ENCODE data around the gene VHLL. TPM values are rescaled to one million over a fixed set of nuclear protein-coding genes. Genes with fewer than 3 reads are reported as not detected.
A peak's percentile ranks its signal among the peaks of the same experiment; 100 is the strongest.

The VHLL gene
- total and polyA plus RNA-seq, 2 of the 13 experiments (the other 11 are each of a cell fraction or from before 2014, with no cell fraction given), result 0.24 TPM; not detected in 1

DNA sequence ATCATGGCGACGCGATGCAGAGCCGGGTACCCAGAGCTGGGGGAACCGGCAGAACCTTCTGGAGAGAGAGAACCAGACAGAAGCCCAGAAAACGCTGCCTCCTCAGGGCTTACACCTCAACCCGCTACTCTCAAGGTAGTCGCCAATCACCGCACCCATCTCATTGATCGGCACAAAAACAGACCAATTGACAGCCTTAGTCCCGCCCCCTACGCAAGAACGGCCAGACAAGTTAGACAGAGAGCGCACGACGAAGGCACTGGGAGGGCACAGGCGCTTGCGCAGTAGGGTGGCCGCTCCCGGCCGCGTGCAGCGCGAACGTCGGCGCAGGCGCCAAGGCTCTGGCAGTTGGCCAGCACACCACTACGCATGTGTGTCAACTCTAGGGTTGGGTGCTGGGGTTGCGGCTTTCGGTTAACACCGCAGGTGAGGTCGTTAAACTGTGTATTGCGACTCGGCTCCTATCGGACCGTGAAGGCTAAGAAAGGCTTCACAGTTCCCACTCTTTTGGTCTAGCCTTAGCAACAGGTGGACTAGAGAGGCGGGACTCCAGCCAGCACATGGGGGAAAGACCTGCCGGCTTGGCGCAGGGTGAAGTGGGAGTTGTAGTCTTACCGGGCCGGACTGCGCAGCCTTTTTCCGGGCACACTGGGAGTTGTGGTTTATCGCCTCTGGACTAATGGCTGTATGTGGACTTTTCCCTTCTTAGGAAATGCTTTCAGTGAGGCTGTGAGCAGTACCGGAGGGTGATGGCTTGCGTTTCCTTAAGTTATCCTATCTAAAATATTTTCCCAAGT lies 39.3 kb upstream of the VHLL start, which contains the start of the genes CCT3 and TSACC (continued):
- TF ChIP-seq KDM5B (CRISPR knock-in tag; IDR thresholded peaks at IDR 0.05; ENCODE audit: borderline replicate concordance) (peak; percentile 60; the same call in 1 of the 2 replicates), MTF1 (CRISPR knock-in tag; IDR thresholded peaks at IDR 0.05) (no peak), ZNF607 (CRISPR knock-in tag; IDR thresholded peaks at IDR 0.05; ENCODE audit: borderline replicate concordance) (peak; percentile 78; the same call in 1 of the 2 replicates), SMAD1 (CRISPR knock-in tag; IDR thresholded peaks at IDR 0.05; ENCODE audit: borderline replicate concordance, low read depth) (peak; percentile 6; the same call in 1 of the 2 replicates), GZF1 (CRISPR knock-in tag; IDR thresholded peaks at IDR 0.05) (peak; percentile 15; the same call in 1 of the 2 replicates), MTA1 (CRISPR knock-in tag; IDR thresholded peaks at IDR 0.05; ENCODE audit: borderline replicate concordance) (no peak), YEATS4 (CRISPR knock-in tag; IDR thresholded peaks at IDR 0.05; ENCODE audit: borderline replicate concordance) (peak; percentile 84), DMAP1 (CRISPR knock-in tag; IDR thresholded peaks at IDR 0.05) (peak; percentile 95), HDAC1 (CRISPR knock-in tag; IDR thresholded peaks at IDR 0.05) (peak; percentile 70), ZNF605 (CRISPR knock-in tag; IDR thresholded peaks at IDR 0.05) (peak; percentile 41; the same call in 1 of the 2 replicates), ZNF564 (CRISPR knock-in tag; IDR thresholded peaks at IDR 0.05) (no peak), KDM1A (CRISPR knock-in tag; IDR thresholded peaks at IDR 0.05) (no peak), PRMT3 (CRISPR knock-in tag; IDR thresholded peaks at IDR 0.05; ENCODE audit: borderline replicate concordance, low read depth) (no peak), NPAS2 (CRISPR knock-in tag; IDR thresholded peaks at IDR 0.05; ENCODE audit: borderline replicate concordance) (no peak), PHF5A (CRISPR knock-in tag; IDR thresholded peaks at IDR 0.05; ENCODE audit: low read depth, unreplicated experiment) (no peak), POLR2A (IDR thresholded peaks at IDR 0.05; ENCODE audit: insufficient read depth in 1 of 2, low read depth in 2 of 2, low read length in 2 of 2) (peak; percentile 78 to 88), FOXP1 (IDR thresholded peaks at IDR 0.05) (no peak), FOXP1 (CRISPR knock-in tag; IDR thresholded peaks at IDR 0.05) (no peak), THAP11 (CRISPR knock-in tag; IDR thresholded peaks at IDR 0.05) (peak; percentile 97), FOXK1 (CRISPR knock-in tag; IDR thresholded peaks at IDR 0.05; ENCODE audit: borderline replicate concordance, low read depth) (peak; percentile 49; the same call in 1 of the 2 replicates)
- TF ChIP-seq, protein P1, sequence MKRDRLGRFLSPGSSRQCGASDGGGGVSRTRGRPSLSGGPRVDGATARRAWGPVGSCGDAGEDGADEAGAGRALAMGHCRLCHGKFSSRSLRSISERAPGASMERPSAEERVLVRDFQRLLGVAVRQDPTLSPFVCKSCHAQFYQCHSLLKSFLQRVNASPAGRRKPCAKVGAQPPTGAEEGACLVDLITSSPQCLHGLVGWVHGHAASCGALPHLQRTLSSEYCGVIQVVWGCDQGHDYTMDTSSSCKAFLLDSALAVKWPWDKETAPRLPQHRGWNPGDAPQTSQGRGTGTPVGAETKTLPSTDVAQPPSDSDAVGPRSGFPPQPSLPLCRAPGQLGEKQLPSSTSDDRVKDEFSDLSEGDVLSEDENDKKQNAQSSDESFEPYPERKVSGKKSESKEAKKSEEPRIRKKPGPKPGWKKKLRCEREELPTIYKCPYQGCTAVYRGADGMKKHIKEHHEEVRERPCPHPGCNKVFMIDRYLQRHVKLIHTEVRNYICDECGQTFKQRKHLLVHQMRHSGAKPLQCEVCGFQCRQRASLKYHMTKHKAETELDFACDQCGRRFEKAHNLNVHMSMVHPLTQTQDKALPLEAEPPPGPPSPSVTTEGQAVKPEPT (CRISPR knock-in tag; IDR thresholded peaks at IDR 0.05; ENCODE audit: low read depth), result 0 out of 2 replicates have a peak, but pooled peaks have one; percentile 50
- TF ChIP-seq, protein P2, sequence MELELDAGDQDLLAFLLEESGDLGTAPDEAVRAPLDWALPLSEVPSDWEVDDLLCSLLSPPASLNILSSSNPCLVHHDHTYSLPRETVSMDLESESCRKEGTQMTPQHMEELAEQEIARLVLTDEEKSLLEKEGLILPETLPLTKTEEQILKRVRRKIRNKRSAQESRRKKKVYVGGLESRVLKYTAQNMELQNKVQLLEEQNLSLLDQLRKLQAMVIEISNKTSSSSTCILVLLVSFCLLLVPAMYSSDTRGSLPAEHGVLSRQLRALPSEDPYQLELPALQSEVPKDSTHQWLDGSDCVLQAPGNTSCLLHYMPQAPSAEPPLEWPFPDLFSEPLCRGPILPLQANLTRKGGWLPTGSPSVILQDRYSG (CRISPR knock-in tag; IDR thresholded peaks at IDR 0.05), result no peak
- TF ChIP-seq, protein P3, sequence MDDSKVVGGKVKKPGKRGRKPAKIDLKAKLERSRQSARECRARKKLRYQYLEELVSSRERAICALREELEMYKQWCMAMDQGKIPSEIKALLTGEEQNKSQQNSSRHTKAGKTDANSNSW (CRISPR knock-in tag; IDR thresholded peaks at IDR 0.05; ENCODE audit: borderline replicate concordance), result peak; percentile 46; the same call in 1 of the 2 replicates
- TF ChIP-seq, protein P4, sequence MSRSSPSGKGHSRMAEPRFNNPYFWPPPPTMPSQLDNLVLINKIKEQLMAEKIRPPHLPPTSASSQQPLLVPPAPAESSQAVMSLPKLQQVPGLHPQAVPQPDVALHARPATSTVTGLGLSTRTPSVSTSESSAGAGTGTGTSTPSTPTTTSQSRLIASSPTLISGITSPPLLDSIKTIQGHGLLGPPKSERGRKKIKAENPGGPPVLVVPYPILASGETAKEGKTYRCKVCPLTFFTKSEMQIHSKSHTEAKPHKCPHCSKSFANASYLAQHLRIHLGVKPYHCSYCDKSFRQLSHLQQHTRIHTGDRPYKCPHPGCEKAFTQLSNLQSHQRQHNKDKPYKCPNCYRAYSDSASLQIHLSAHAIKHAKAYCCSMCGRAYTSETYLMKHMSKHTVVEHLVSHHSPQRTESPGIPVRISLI (CRISPR knock-in tag; IDR thresholded peaks at IDR 0.05; ENCODE audit: borderline replicate concordance), result no peak
- TF ChIP-seq, protein P5, sequence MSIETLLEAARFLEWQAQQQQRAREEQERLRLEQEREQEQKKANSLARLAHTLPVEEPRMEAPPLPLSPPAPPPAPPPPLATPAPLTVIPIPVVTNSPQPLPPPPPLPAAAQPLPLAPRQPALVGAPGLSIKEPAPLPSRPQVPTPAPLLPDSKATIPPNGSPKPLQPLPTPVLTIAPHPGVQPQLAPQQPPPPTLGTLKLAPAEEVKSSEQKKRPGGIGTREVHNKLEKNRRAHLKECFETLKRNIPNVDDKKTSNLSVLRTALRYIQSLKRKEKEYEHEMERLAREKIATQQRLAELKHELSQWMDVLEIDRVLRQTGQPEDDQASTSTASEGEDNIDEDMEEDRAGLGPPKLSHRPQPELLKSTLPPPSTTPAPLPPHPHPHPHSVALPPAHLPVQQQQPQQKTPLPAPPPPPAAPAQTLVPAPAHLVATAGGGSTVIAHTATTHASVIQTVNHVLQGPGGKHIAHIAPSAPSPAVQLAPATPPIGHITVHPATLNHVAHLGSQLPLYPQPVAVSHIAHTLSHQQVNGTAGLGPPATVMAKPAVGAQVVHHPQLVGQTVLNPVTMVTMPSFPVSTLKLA (IDR thresholded peaks at IDR 0.05), result peak; percentile 80
